ENCODE results near the gene LGALSL.

DNA sequence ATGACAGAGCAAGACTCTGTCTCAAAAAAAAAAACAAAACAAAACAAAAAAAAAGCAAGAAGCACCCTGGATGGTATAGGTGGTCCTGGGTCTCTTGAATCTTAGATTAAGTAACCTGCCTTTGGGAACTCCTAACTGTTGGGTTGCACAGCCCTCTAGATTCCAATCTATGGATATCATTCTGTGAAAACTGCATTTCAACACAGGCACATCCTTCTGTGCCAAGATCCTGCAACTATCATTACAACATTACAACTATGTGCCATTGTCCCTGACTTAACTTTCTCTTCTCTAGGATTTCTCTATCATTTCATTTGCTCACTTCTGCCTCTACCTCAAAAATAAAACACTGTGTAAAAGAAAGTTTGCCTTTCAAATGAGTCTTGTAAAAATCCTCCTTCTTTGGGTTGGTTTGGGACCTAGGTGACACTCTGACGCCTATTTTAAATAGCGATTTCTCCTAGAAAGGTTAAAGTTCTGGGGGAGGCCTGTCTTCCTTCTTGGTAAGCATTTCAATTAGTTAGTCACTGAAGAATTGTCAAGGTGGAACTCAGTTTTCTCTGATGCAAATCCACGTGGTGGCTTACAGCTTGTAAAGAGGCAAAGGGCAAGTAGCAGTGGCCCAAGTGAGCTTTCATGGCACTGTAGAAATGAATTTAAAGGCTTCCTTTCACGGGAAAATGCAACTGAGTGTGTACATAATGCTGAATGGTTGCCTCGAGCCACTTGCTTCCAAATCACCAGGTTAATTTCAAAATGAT, 9.2 kb downstream of the LGALSL start:
- TF ChIP-seq, protein P1, sequence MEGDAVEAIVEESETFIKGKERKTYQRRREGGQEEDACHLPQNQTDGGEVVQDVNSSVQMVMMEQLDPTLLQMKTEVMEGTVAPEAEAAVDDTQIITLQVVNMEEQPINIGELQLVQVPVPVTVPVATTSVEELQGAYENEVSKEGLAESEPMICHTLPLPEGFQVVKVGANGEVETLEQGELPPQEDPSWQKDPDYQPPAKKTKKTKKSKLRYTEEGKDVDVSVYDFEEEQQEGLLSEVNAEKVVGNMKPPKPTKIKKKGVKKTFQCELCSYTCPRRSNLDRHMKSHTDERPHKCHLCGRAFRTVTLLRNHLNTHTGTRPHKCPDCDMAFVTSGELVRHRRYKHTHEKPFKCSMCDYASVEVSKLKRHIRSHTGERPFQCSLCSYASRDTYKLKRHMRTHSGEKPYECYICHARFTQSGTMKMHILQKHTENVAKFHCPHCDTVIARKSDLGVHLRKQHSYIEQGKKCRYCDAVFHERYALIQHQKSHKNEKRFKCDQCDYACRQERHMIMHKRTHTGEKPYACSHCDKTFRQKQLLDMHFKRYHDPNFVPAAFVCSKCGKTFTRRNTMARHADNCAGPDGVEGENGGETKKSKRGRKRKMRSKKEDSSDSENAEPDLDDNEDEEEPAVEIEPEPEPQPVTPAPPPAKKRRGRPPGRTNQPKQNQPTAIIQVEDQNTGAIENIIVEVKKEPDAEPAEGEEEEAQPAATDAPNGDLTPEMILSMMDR (conservative IDR thresholded peaks at IDR 0.05; ENCODE audit: low read length), result no peak
- no peak for TF ChIP-seq EZH2phosphoT487 (IDR thresholded peaks at IDR 0.05; ENCODE audit: borderline replicate concordance)

Data from Loucy (cell line).